GM19351 (cell line): ENCODE results near the gene USP24.
A peak's percentile ranks its signal among the peaks of the same experiment; 100 is the strongest.
"Not testable (repeated sequence)": the region's sequence is repeated elsewhere in the genome, so short reads cannot be mapped to it uniquely, and the experiment has no call there.

Experiments used
- ATAC-seq: cut with Tn5 transposase; IDR thresholded peaks from one replicate; pipeline ENCODE4 v1.9.1; 2021; ENCODE audit warnings: mild to moderate bottlenecking, moderate library complexity; ENCODE audit not compliant: unreplicated experiment

USP24 gene

GRCh38 chr1:55127827-55128343, 87.3 kb downstream of the USP24 start:
- peak; percentile 89 for ATAC-seq

- peak; percentile 37 for ATAC-seq
Observed at GRCh38 chr1:55124470-55124869, 90.7 kb downstream of the USP24 start.

- ATAC-seq = no peak
Observed at GRCh38 chr1:55120538-55120937, 94.6 kb downstream of the USP24 start.

- ATAC-seq = no peak
Observed at GRCh38 chr1:55118651-55119329, 96.4 kb downstream of the USP24 start.

- no peak for ATAC-seq
Observed at GRCh38 chr1:55117941-55118340, 97.2 kb downstream of the USP24 start.

- not testable (repeated sequence) for ATAC-seq
Observed at GRCh38 chr1:55109005-55109404, 106.2 kb downstream of the USP24 start.

- no peak for ATAC-seq
Observed at GRCh38 chr1:55107101-55107500, 108.1 kb downstream of the USP24 start.

- no peak for ATAC-seq
Observed at GRCh38 chr1:55103891-55104290, 111.3 kb downstream of the USP24 start.

- ATAC-seq = no peak
Observed at GRCh38 chr1:55095095-55095494, 120.1 kb downstream of the USP24 start.

GRCh38 chr1:55092475-55092874, 122.7 kb downstream of the USP24 start:
- ATAC-seq = no peak

- ATAC-seq = no peak
Observed at GRCh38 chr1:55089683-55090082, 125.5 kb downstream of the USP24 start.

GRCh38 chr1:55088413-55088812, 126.8 kb downstream of the USP24 start:
- no peak for ATAC-seq

GRCh38 chr1:55087439-55087838, 127.7 kb downstream of the USP24 start:
- ATAC-seq = no peak

- ATAC-seq = no peak
Observed at GRCh38 chr1:55084257-55084656, 130.9 kb downstream of the USP24 start.

- ATAC-seq = no peak
Observed at GRCh38 chr1:55081905-55082296, 133.3 kb downstream of the USP24 start.

- no peak for ATAC-seq
Observed at GRCh38 chr1:55081188-55081904, 133.8 kb downstream of the USP24 start.

- ATAC-seq = no peak
Observed at GRCh38 chr1:55079651-55080050, 135.5 kb downstream of the USP24 start.

GRCh38 chr1:55078470-55078869, 136.7 kb downstream of the USP24 start:
- no peak for ATAC-seq

- ATAC-seq = no peak
Observed at GRCh38 chr1:55076356-55076755, 138.8 kb downstream of the USP24 start.

- no peak for ATAC-seq
Observed at GRCh38 chr1:55074455-55074854, 140.7 kb downstream of the USP24 start.

- ATAC-seq = peak; percentile 92
Observed at GRCh38 chr1:55073187-55073916, 141.8 kb downstream of the USP24 start.

- ATAC-seq = no peak
Observed at GRCh38 chr1:55071477-55071876, 143.7 kb downstream of the USP24 start.
